Measurements from ENCODE around the gene CPED1.

DNA sequence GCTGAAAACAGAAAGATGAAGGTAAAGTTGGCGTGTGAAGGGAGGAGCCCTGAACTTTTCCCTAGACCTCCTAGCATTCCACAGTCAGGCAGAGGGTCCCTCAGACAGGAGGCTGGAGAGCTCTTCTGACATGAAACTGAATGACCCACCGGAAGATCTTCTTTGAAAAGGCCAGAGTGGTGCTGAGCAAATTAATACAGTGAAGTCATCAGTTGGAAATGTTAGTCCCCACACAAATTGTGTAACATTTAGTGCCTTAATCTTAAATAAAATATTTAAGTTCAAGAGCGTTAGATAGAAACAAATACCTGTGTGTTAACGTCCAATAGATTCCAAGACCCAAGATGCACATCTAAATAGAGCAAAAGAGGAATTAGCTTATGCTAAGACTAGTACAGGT, 291.3 kb downstream of the CPED1 start:
- TF ChIP-seq, protein P1, sequence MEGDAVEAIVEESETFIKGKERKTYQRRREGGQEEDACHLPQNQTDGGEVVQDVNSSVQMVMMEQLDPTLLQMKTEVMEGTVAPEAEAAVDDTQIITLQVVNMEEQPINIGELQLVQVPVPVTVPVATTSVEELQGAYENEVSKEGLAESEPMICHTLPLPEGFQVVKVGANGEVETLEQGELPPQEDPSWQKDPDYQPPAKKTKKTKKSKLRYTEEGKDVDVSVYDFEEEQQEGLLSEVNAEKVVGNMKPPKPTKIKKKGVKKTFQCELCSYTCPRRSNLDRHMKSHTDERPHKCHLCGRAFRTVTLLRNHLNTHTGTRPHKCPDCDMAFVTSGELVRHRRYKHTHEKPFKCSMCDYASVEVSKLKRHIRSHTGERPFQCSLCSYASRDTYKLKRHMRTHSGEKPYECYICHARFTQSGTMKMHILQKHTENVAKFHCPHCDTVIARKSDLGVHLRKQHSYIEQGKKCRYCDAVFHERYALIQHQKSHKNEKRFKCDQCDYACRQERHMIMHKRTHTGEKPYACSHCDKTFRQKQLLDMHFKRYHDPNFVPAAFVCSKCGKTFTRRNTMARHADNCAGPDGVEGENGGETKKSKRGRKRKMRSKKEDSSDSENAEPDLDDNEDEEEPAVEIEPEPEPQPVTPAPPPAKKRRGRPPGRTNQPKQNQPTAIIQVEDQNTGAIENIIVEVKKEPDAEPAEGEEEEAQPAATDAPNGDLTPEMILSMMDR (IDR thresholded peaks at IDR 0.05) = no peak
- TF ChIP-seq, protein P2, sequence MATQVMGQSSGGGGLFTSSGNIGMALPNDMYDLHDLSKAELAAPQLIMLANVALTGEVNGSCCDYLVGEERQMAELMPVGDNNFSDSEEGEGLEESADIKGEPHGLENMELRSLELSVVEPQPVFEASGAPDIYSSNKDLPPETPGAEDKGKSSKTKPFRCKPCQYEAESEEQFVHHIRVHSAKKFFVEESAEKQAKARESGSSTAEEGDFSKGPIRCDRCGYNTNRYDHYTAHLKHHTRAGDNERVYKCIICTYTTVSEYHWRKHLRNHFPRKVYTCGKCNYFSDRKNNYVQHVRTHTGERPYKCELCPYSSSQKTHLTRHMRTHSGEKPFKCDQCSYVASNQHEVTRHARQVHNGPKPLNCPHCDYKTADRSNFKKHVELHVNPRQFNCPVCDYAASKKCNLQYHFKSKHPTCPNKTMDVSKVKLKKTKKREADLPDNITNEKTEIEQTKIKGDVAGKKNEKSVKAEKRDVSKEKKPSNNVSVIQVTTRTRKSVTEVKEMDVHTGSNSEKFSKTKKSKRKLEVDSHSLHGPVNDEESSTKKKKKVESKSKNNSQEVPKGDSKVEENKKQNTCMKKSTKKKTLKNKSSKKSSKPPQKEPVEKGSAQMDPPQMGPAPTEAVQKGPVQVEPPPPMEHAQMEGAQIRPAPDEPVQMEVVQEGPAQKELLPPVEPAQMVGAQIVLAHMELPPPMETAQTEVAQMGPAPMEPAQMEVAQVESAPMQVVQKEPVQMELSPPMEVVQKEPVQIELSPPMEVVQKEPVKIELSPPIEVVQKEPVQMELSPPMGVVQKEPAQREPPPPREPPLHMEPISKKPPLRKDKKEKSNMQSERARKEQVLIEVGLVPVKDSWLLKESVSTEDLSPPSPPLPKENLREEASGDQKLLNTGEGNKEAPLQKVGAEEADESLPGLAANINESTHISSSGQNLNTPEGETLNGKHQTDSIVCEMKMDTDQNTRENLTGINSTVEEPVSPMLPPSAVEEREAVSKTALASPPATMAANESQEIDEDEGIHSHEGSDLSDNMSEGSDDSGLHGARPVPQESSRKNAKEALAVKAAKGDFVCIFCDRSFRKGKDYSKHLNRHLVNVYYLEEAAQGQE (IDR thresholded peaks at IDR 0.05; ENCODE audit: insufficient read depth in 1 of 2, low read depth in 2 of 2, low read length in 1 of 2) = no peak
